Loucy (cell line): Measurements from ENCODE around the gene TMEM182.
A peak's percentile ranks its signal among the peaks of the same experiment; 100 is the strongest.

ENCODE experiments used
- H2AFZ ChIP-seq: fragments of 200-600 bp; sonication (generic); 2 replicates; pipeline ENCODE4 v1.6.0; 2016; ENCODE audit warnings: antibody characterized with exemption, mild to moderate bottlenecking, low read length, moderate library complexity
- H3F3A ChIP-seq: fragments of 200-600 bp; 2 replicates; pipeline ENCODE4 v1.6.0; 2016; ENCODE audit warnings: antibody characterized with exemption, low read depth, mild to moderate bottlenecking
- H3K27me3 ChIP-seq: fragments of 200-600 bp; sonication (generic); 2 replicates; pipeline ENCODE4 v1.6.1; 2014; ENCODE audit warnings: low read length, mild to moderate bottlenecking; ENCODE audit not compliant: insufficient read depth, poor library complexity, severe bottlenecking
- H3K36me3 ChIP-seq: fragments of 200-600 bp; sonication (generic); 2 replicates; pipeline ENCODE4 v1.6.1; 2016; ENCODE audit warnings: low read length; ENCODE audit not compliant: insufficient read depth
- H3K4me1 ChIP-seq: fragments of 200-600 bp; sonication (generic); 2 replicates; pipeline ENCODE4 v1.5.1; 2014; ENCODE audit warnings: low read length, mild to moderate bottlenecking; ENCODE audit not compliant: insufficient read depth, poor library complexity, severe bottlenecking
- H3K4me2 ChIP-seq: fragments of 200-600 bp; sonication (generic); 2 replicates; pipeline ENCODE4 v1.6.0; 2014; ENCODE audit warnings: antibody characterized with exemption, low read length, low read depth, mild to moderate bottlenecking; ENCODE audit not compliant: poor library complexity, severe bottlenecking
- H3K4me3 ChIP-seq: fragments of 200-600 bp; sonication (generic); 2 replicates; pipeline ENCODE4 v1.5.1; 2014; ENCODE audit warnings: low read length, mild to moderate bottlenecking, mixed read lengths; ENCODE audit not compliant: poor library complexity, severe bottlenecking
- H3K79me2 ChIP-seq: fragments of 200-600 bp; sonication (generic); 2 replicates; pipeline ENCODE4 v1.6.1; 2014; ENCODE audit warnings: low read length; ENCODE audit not compliant: insufficient read depth
- H3K9ac ChIP-seq: fragments of 200-600 bp; sonication (generic); 2 replicates; pipeline ENCODE4 v1.6.0; 2014; ENCODE audit warnings: mild to moderate bottlenecking, low read depth, low read length, moderate library complexity; ENCODE audit not compliant: poor library complexity, severe bottlenecking
- H3K9me2 ChIP-seq: fragments of 200-600 bp; sonication (generic); replicated peaks from 2 replicates; pipeline ENCODE4 v1.6.1; 2016; ENCODE audit warnings: low read depth, low read length, mixed read lengths
- H3K9me3 ChIP-seq: fragments of 200-600 bp; sonication (generic); 2 replicates; pipeline ENCODE4 v1.6.1; 2014; ENCODE audit warnings: mild to moderate bottlenecking, antibody characterized with exemption, low read length, low read depth; ENCODE audit not compliant: insufficient read depth
- H4K20me1 ChIP-seq: fragments of 200-600 bp; sonication (generic); 2 replicates; pipeline ENCODE4 v1.6.0; 2014; ENCODE audit warnings: antibody characterized with exemption, low read length, mild to moderate bottlenecking; ENCODE audit not compliant: insufficient read depth, poor library complexity, severe bottlenecking
- CTCF ChIP-seq: fragments of 200-600 bp; sonication (generic); conservative IDR thresholded peaks from 2 replicates; pipeline ENCODE4 v1.5.1; 2014; ENCODE audit warnings: mild to moderate bottlenecking, antibody characterized with exemption, low read length
- EZH2phosphoT487 ChIP-seq: fragments of 200-600 bp; IDR thresholded peaks from 2 replicates; pipeline ENCODE4 v1.6.1; 2018; ENCODE audit warnings: antibody characterized with exemption, mild to moderate bottlenecking, moderate library complexity, borderline replicate concordance

Gene TMEM182

GRCh38 chr2:102841107-102841840 is 79.4 kb downstream of the TMEM182 start:
- Histone ChIP-seq H3F3A (no peaks in the 10 kb centered on the region), H2AFZ (no peak overlapping the region), H3K4me2 (no peak overlapping the region), H3K9me2 (no peaks in the 10 kb centered on the region), H3K4me1 (no peaks in the 10 kb centered on the region), H3K9me3 (no peaks in the 10 kb centered on the region), H3K36me3 (no peaks in the 10 kb centered on the region), H3K27me3 (no peaks in the 10 kb centered on the region), H3K9ac (no peak overlapping the region), H4K20me1 (no peaks in the 10 kb centered on the region), H3K4me3 (no peak overlapping the region), H3K79me2 (no peaks in the 10 kb centered on the region)
- peak; percentile 71 for TF ChIP-seq CTCF
- no peak for TF ChIP-seq EZH2phosphoT487

- Histone ChIP-seq H3K27me3 (no peaks in the 10 kb centered on the region), H2AFZ (no peak overlapping the region), H3K9me3 (no peaks in the 10 kb centered on the region), H3K4me3 (no peak overlapping the region), H4K20me1 (no peaks in the 10 kb centered on the region), H3K4me2 (no peak overlapping the region), H3K79me2 (no peaks in the 10 kb centered on the region), H3F3A (no peaks in the 10 kb centered on the region), H3K36me3 (no peaks in the 10 kb centered on the region), H3K9ac (no peak overlapping the region), H3K9me2 (no peaks in the 10 kb centered on the region), H3K4me1 (no peaks in the 10 kb centered on the region)
- TF ChIP-seq EZH2phosphoT487 (no peak), CTCF (no peak)
These were observed 82.1 kb downstream of the TMEM182 start for GRCh38 chr2:102843764-102844443.

- H3K79me2 ChIP-seq, result no peaks in the 10 kb centered on the region
- no peak overlapping the region for H2AFZ ChIP-seq
- H3K9me2 ChIP-seq, result no peaks in the 10 kb centered on the region
- H3K4me1 ChIP-seq, result no peaks in the 10 kb centered on the region
- H3K4me2 ChIP-seq, result no peak overlapping the region
- H3K4me3 ChIP-seq, result no peak overlapping the region
- no peaks in the 10 kb centered on the region for H3K36me3 ChIP-seq
- H4K20me1 ChIP-seq, result no peaks in the 10 kb centered on the region
- H3K9me3 ChIP-seq, result no peaks in the 10 kb centered on the region
- H3K9ac ChIP-seq, result no peak overlapping the region
- H3F3A ChIP-seq, result no peaks in the 10 kb centered on the region
- TF ChIP-seq EZH2phosphoT487, result no peak
- no peak for TF ChIP-seq CTCF
- H3K27me3 ChIP-seq, result no peaks in the 10 kb centered on the region
These were observed 83.1 kb downstream of the TMEM182 start for GRCh38 chr2:102844911-102845310.
